GM12878 (cell line): ENCODE data around the gene SALL4. TPM values are rescaled to one million over a fixed set of nuclear protein-coding genes. Genes with fewer than 3 reads are reported as not detected.

ENCODE experiments used
- ASH2L ChIP-seq: fragments of 300-600, 200-600 bp; sonication (generic); IDR thresholded peaks from 2 replicates; pipeline ENCODE4 v1.6.1; 2017; ENCODE audit warnings: low read depth, mild to moderate bottlenecking, borderline replicate concordance
- IRF3 ChIP-seq: fragments of 450-650 bp; IDR thresholded peaks from 2 replicates; pipeline ENCODE4 v1.6.1; 2014; ENCODE audit warnings: mild to moderate bottlenecking
- IRF4 ChIP-seq: IDR thresholded peaks from 2 replicates; pipeline ENCODE4 v1.6.1; 2011; ENCODE audit warnings: low read depth, low read length
- TARDBP ChIP-seq: IDR thresholded peaks from 2 replicates; pipeline ENCODE4 v1.6.1; 2016; ENCODE audit warnings: borderline replicate concordance
- USF1 ChIP-seq: IDR thresholded peaks from 2 replicates; pipeline ENCODE4 v1.6.1; 2011; ENCODE audit warnings: borderline replicate concordance, low read depth, mild to moderate bottlenecking, moderate library complexity, mixed read lengths, low read length; ENCODE audit not compliant: insufficient read depth; ENCODE audit errors: extremely low read length
- ZBTB4 ChIP-seq: fragments of 450-650 bp; formaldehyde crosslinking; IDR thresholded peaks from 2 replicates; pipeline ENCODE4 v1.4.0; 2022; ENCODE audit warnings: mild to moderate bottlenecking, moderate library complexity
- ZZZ3 ChIP-seq: IDR thresholded peaks from 2 replicates; pipeline ENCODE4 v1.6.1; 2011; ENCODE audit warnings: low read depth; ENCODE audit not compliant: control insufficient read depth, insufficient read length
- polyA plus RNA-seq, 11 experiments: library from polyadenylated mRNA; depleted of rRNA in 4 of 11; unstranded in 6 of 11; stranded (reverse) in 5 of 11; fragments of >200 nt; fragmentation: Nextera tagmentation in 4 of 11; fragmentation: Illumina TruSeq in 1 of 11; extraction: Ambion mirVana in 4 of 11; extraction: Trizol in 1 of 11; gene quantifications; 1 replicate in 1 of 11; 2 replicates in 10 of 11; pipeline versions ENCODE4 v1.2.1 to v1.2.3, GENCODE V29; 2011 to 2016; ENCODE audit warnings: inconsistent platforms in 2 of 11, missing spikeins in 2 of 11, low read depth in 1 of 11
- total RNA-seq, 4 experiments: library from RNA; depleted of rRNA in 3 of 4; stranded (reverse); fragments of >200 nt in 3 of 4; fragmentation: Illumina TruSeq in 1 of 4; extraction: Trizol in 1 of 4; gene quantifications; 2 replicates each; pipeline versions ENCODE4 v1.2.1 to v1.2.3, GENCODE V29; 2013 to 2021
- TF ChIP-seq, protein P1 (sequence below): fragments of 150-350 bp; IDR thresholded peaks from 2 replicates; pipeline ENCODE4 v1.6.1; 2014; ENCODE audit warnings: mild to moderate bottlenecking, low read depth, low read length

Gene SALL4
- total and polyA plus RNA-seq, 10 of the 15 experiments (the other 5 are each of a cell fraction or from before 2014, with no cell fraction given) = 0.08 to 1.1 (median 0.23) TPM; not detected in 7

DNA sequence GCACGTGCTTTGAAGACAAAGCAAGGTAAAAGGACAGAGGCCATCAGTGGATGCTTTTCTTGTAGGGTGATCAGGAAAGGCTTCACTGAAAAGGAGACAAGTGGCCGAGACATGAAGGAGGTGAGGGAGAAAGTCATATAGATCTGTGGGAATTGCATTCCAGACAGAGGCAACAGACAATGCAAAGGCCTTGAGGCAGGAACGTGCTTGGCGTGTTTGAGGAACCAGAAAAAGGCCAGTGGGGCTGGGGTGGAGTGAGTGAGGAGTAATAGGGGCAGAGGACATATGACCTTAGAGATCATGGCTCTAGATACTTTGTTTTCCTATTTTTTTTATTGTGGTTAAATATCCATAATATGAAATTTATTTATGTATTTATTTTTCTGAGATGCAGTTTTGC lies 10.5 kb upstream of the SALL4 start (continued):
- TF ChIP-seq IRF4 (no peak), ZBTB4 (CRISPR knock-in tag) (no peak), IRF3 (no peak), ZZZ3 (no peak), ASH2L (no peak), USF1 (no peak), TARDBP (no peak)
- TF ChIP-seq, protein P1, sequence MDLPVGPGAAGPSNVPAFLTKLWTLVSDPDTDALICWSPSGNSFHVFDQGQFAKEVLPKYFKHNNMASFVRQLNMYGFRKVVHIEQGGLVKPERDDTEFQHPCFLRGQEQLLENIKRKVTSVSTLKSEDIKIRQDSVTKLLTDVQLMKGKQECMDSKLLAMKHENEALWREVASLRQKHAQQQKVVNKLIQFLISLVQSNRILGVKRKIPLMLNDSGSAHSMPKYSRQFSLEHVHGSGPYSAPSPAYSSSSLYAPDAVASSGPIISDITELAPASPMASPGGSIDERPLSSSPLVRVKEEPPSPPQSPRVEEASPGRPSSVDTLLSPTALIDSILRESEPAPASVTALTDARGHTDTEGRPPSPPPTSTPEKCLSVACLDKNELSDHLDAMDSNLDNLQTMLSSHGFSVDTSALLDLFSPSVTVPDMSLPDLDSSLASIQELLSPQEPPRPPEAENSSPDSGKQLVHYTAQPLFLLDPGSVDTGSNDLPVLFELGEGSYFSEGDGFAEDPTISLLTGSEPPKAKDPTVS = no peak
